Measurements from ENCODE around the gene MT1F. TPM values are rescaled to one million over a fixed set of nuclear protein-coding genes. Genes with fewer than 3 reads are reported as not detected.

MT1F gene
- total RNA-seq, 1 experiment from 2014 or later = 7.3 TPM

- no peaks in the 10 kb centered on the region for H3K9me3 ChIP-seq (ENCODE audit: control insufficient read depth in 1 of 2, insufficient read depth in 1 of 2, low read depth in 1 of 2, low read length in 2 of 2)
- no peak overlapping the region for H3K4me2 ChIP-seq (ENCODE audit: low read length)
- DNase-seq (ENCODE audit: low read depth, low spot score) = no peak
- H2AFZ ChIP-seq (ENCODE audit: low read depth, low read length, poor library complexity, severe bottlenecking) = no peak overlapping the region
- RAD21 ChIA-PET (ENCODE audit: low non-redundant PET in 1 of 2, low total read pairs in 2 of 2, uncharacterized antibody in 2 of 2, unreplicated experiment in 2 of 2) = no interaction called here
- H3K9me2 ChIP-seq (ENCODE audit: insufficient read depth) = no peaks in the 10 kb centered on the region
- peaks cover 9 to 46% of the 10 kb centered on the region in 2 experiments for H3K4me1 ChIP-seq (ENCODE audit: control insufficient read depth in 1 of 2, insufficient read depth in 2 of 2, low read length in 2 of 2)
- CTCF ChIA-PET = interaction anchor here (1.0 to 2.1 kb wide), 3 partner anchors 13 to 29 kb away, joined by 3 to 11 read pairs (median 3); partner anchors contain the start of gene MT2A
- H3K4me3 ChIP-seq (replicated peaks in 1 of 2; ENCODE audit: low read depth in 1 of 2, low read length in 2 of 2) = no peak overlapping the region
- intact Hi-C loops (cut with micrococcal nuclease) = loop anchor here (5.0 kb wide), 1 partner anchor 53 kb away; the partner anchor contains the start of gene MT1X
- peaks cover 12% of the 10 kb centered on the region for H3K79me2 ChIP-seq (ENCODE audit: insufficient read depth, low read length)
- no peaks in the 10 kb centered on the region for H3K36me3 ChIP-seq (ENCODE audit: control insufficient read depth in 1 of 2, insufficient read depth in 2 of 2, low read length in 2 of 2)
- no peaks in the 10 kb centered on the region for H4K20me1 ChIP-seq (ENCODE audit: insufficient read depth)
- no peak overlapping the region for H3K27ac ChIP-seq (ENCODE audit: low read depth, low read length)
- TF ChIP-seq ATF3 (IDR thresholded peaks at IDR 0.05) (no peak), RAD21 (IDR thresholded peaks at IDR 0.05; ENCODE audit: low read depth) (no peak), CEBPB (IDR thresholded peaks at IDR 0.05; ENCODE audit: low read depth) (no peak), POLR2A (IDR thresholded peaks at IDR 0.05; ENCODE audit: borderline replicate concordance, extremely low read depth, insufficient read depth, insufficient read length) (no peak), YY1 (IDR thresholded peaks at IDR 0.05; ENCODE audit: extremely low read depth, insufficient replicate concordance, low read depth, low read length) (no peak), SIN3A (IDR thresholded peaks at IDR 0.05; ENCODE audit: low read depth) (no peak), JUND (IDR thresholded peaks at IDR 0.05) (no peak), ZNF274 (IDR thresholded peaks at IDR 0.05; ENCODE audit: low read depth, low read length) (no peak), ZFX (IDR thresholded peaks at IDR 0.05) (no peak), CTCF (IDR thresholded peaks at IDR 0.05 in 2 of 3, conservative IDR thresholded peaks at IDR 0.05 in 1 of 3; ENCODE audit: borderline replicate concordance in 1 of 3, insufficient read depth in 1 of 3, low read depth in 2 of 3, low read length in 2 of 3) (no peak), EGR1 (IDR thresholded peaks at IDR 0.05; ENCODE audit: low read depth) (no peak), EZH2 (IDR thresholded peaks at IDR 0.05) (no peak), POLR2AphosphoS5 (IDR thresholded peaks at IDR 0.05; ENCODE audit: low read depth, low read length) (no peak)
- H3K27me3 ChIP-seq (ENCODE audit: insufficient read depth, low read length) = no peaks in the 10 kb centered on the region
- no peak overlapping the region for H3K9ac ChIP-seq (ENCODE audit: low read length)
- no peak for ATAC-seq
- BruUV-seq (replicated peaks) = no TSS peak
- POLR2A ChIA-PET = interaction anchor here (1.5 to 9.4 kb wide), 2 partner anchors 14 to 19 kb away, joined by 6 to 344 read pairs; partner anchors contain the start of gene MT2A
Observed at GRCh38 chr16:56629531-56629930, 28.2 kb upstream of the MT1F start.

Measured in HCT116 (cell line).